NCI-H1436 (cell line): ENCODE results near the gene CLDN20.

ENCODE experiments used
- DNase-seq: peaks from one replicate; lab custom pipeline; 2025; lab: John Stamatoyannopoulos, UW

The CLDN20 gene

DNA sequence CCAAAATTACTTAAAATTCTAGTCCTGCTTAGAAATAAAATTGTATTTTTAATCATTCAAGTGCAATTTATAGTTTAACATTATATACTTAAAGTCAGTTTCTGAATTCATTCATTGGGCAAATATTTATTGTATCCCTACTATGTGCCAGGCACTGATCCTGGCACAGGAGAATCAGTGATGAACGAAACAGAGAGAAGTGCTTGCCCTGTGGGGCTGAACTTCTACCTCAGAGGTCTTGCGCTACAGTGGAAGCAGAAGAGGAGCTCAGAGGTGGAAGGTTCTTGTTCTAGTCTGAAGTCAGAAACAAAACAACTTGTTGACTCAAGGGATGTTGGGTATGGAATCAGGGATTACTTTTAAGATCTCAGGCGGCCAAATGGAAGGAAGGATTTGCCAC lies 6.0 kb downstream of the CLDN20 start:
- DNase-seq, result no peak

DNA sequence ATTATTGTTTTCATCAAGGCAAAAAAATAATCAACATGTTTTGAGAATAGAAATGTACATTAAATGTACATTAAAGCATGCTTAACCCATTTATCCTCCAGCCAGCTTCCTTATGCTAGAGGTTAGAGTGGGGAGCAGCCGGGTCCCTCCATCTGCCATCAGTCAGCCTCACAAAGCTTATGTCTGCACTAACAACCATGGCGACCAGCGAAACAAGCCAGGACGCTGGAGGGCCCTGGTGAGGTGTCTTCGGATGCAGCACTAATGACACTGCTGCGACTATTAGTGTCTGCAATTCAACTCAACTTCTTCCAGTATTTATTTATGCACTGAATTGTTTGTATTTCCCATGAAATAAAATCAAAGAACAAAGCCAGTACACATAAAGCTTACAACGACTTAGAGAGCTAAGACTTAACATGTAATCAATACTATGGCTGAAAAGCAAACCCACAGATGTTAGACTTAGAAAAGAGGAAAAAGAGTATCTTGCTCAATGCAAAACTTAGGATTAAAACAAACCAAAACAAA lies 6.8 kb downstream of the CLDN20 start:
- no peak for DNase-seq

DNA sequence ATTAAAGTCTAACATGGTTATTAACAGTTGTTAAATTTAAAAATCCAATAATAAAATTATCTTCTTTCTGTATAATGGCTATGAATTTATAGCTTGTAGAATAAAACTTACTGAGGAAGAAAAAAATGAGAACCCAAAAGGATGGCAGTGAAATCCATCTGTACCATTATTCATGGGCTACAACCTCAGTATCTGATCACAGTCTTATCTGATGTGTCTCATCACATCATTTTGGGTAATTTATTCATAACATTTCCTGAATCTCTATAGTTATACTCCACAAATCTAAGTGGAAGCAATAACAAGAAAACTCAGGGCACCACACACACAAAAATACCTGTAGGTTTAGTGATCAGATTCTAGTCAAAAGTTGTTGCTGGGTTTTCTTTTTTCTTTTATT lies 7.3 kb downstream of the CLDN20 start:
- DNase-seq, result no peak

DNA sequence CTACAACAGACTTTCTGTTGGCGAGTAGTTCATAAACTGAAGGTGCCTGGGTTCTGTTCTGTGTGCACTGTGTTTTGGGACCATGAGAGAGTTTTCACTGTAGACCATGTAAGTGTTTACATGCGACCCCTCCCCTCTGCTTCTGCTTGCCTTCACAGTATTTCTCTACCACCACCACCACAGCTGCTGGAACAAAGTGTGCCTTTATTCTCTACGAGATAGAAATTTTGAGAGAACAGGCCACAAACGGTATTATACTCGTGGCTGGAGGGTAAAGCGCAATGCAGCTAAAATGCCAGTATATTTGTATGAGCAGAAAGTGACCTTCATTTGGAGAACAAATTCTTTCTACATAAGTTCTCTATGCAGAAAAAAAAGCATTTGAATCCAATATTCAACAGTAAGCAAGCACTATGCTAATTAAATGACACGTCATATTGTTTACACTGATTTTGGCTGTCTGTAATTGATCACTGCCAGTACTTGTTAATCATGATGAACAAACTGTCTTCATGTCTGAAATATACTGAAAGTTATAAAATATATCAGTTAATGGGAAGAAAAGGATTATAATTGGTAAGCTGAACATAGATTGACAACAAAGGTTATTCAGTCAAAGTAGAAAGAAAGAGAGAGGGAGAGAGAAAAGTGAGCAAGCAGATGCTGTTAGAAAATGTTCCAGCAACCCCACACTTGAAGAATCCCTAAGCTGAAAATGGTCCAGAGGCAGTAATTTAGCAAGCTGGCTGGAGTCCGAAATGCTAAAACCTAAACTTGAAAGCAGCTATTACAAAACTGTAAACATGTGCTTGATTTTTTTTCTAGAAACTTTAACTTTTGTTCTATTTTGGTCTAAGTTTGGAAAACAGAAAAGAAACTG lies 8.8 kb downstream of the CLDN20 start:
- DNase-seq, result no peak

DNA sequence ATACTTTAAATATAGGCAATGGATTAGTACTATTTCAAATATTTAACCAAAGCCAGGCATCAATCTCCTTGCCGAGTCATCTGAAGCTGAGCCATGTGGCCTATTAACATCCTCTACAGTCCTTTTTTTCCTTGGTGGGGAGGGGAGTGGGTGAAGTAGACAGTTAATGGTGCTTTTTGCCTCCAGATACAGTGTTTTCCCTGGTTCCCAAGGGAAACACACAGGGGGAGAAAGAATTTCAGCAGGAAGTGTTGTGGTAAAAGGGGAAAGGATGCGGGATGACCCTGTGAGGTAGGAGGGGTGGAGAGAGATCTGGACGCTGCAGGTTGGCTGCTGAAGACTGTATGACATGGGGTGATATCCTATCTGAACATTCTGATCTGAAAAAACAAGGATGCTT lies 9.6 kb downstream of the CLDN20 start:
- DNase-seq, result no peak

DNA sequence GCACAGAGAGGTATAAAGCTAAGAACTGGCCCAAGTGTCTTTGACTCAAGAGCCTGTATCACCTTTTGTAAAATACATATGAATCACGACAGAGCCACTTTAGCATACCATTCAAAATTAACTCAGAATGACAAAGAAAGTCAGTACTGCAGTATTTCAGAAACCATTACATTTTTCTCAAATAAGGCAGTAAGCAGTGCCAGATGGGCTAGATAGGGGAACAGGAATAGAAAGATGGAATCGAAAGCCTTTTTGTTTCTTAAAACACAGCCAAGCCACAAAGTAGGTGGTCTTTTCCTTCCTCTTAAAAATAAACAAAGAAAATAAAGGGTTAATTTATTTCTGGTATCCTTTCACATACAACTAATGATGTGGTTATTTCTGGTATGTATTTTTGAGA lies 10.3 kb downstream of the CLDN20 start:
- DNase-seq, result no peak

DNA sequence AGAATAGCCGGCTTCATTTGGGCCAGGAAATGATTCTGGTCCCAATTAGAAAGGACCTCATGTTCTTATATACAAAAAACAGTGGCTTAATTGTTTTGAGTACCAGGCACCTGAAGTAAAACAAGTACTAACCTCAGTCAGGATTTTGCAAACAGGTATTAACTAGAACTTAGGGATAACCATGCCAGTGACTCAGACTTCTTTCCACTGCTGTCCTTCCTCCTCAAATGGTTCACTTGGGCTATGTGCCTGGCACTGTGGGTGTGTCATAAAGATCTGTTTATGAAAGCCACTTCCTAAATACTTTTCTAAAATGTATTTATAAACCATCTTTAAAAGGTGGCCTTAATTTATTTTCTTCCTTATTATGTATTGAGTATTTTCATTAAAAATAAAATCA lies 10.7 kb downstream of the CLDN20 start:
- no peak for DNase-seq

DNA sequence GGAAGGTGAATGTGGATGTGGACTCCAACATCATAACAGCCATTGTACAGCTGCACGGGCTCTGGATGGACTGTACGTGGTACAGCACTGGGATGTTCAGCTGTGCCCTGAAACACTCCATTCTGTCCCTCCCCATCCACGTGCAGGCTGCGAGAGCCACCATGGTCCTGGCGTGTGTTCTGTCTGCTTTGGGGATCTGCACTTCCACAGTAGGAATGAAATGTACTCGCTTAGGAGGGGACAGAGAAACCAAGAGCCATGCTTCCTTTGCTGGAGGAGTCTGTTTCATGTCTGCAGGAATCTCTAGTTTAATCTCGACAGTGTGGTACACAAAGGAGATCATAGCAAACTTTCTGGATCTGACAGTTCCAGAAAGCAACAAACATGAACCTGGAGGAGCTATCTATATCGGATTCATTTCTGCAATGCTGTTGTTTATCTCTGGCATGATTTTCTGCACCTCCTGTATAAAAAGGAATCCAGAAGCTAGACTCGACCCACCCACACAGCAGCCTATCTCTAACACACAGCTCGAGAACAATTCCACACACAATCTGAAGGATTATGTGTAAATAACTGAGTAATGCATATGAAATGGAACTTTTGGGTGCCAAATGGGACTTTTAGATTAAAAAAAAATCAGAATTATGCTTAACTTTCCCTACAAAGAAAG lies 12.1 kb downstream of the CLDN20 start:
- no peak for DNase-seq

DNA sequence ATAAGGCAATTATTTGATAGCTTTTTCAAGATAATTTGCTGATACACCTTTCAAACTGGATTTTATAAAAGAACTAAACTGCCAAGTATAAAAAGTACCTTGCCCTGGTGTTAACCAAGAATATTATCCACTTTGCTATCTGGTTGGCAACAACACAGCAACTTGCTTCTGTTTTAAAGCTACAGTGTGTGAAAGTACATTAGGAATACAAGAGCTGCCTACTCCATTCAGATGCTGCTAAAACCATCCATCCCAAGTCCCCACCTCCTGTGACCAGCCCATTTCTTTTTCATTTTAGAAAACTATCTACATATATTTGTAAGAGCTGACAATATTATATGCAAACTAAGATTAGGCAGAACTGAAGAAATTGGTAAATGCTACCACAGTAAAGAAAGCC lies 12.8 kb downstream of the CLDN20 start:
- DNase-seq, result no peak

DNA sequence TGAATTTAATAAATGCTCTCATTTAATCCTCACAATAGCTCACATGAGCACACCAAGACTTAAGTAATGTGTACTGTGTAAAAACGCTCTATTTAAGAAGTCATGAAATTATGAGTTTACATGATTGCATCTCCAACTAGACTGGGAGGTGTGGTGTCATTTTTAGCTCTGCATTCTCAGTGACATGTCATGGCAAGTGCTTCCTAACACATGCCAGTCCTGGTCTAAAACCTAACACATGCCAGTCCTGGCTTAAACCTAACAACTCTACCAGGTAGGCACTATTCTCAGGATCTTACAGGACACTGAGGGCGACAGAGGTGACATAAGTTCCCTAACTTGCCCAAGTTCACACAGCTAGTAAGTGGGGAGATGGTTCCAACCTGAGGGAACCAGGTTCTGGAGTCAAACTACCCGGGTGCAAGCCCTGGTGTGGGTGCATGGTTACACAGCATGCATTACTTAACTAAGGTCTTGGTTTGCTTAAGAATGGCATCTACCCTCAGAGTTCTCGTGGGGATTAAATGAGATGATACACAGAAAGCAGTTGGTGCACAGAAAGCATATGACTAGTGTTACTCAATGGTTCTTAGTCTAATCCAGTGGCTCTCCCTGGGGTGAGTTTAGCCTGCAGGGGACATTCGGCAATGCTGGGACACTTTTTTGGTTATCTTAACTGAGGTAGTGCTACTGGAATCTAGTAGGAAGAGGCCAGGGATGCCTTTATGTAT lies 14.7 kb downstream of the CLDN20 start:
- DNase-seq, result no peak

DNA sequence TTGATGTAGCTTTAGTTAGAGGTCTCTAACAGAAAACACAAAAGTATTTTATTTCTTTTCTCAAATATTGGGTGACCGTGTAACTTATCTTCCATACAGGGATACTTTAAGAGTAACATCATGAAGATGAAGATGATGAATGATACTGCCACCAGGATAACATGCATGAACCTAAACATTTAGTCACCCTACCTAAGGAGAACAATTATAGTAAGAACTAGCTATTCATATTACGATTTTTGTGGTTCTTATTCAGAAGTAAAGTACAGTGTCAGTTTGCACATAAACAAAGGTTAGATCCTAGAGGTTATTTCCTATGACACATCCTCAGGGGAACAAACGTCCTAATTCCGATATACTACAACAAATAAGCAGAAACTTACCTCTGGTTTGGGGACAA lies 21.0 kb downstream of the CLDN20 start:
- no peak for DNase-seq

DNA sequence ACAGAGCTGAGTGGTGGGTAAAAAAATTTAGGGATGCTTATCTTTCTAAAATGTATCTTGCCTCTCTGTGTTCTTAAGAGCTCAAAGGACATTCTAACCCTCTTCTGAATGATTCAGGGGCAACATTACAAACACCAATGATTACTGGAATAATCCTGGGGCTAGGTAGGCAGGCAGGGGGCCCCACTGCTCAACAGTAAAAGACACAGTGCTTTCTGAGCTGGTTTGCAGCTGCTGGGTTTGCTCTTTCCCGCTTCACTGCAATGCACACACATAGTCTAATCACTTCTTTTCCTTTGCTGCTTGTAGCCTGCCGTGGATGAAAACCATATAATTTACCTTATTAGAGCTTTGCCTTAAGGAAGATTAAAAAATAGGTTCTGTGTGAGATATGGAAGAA lies 23.9 kb downstream of the CLDN20 start:
- no peak for DNase-seq

DNA sequence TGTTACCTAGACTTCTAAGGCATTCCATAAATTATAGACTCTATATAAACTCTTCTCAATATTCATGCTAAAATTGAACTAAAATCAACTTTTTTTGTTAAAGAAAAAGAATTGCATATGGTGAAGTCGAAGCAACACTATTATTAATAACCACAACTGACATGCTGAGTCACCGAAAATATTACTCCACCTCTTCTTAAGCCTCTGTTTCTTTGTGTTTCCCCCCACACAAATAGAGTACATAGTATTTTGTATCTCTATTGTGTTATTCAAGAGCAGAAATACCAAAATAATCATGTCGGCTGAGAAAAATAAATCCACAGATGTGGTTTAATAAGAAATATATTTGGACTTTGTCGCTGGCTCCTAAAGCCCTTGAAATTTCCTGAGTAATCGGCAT lies 26.7 kb downstream of the CLDN20 start:
- no peak for DNase-seq

DNA sequence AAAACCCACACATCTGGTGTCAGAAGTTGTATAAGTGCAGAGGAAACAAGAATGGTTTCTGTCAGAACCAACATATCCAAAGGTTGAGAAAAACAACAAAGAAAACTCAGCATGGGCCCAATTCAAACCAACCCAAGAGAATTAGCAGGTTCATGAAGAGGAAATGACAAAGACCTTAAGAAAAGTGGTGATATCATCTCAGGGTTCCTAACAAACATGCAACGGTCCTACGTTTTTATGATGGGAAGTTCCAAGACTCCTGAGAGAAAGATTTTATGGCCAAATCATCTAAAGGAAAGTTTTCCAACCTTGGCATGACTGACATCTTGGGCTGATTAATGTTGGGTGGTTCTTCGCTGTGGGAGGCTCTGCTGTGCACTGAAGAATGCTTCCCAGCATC lies 27.5 kb downstream of the CLDN20 start:
- DNase-seq, result no peak

DNA sequence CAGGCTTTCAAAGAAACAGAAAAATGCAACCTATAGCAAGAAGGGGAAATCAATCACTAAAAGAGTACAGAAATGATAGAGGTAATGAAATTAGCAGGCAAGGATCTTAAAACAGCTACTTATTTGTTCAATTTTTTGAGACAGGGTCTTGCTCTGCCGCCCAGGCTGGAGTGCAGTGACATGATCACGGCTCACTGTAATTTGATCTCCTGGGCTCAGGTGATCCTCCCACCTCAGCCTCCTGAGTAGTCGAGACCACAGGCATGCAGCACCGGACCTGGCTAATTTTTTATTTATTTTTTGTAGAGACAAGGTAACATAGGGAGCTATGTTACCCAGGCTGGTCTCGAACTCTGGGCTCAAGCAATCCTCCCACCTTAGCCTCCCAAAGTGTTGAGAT lies 28.9 kb downstream of the CLDN20 start:
- DNase-seq, result no peak

DNA sequence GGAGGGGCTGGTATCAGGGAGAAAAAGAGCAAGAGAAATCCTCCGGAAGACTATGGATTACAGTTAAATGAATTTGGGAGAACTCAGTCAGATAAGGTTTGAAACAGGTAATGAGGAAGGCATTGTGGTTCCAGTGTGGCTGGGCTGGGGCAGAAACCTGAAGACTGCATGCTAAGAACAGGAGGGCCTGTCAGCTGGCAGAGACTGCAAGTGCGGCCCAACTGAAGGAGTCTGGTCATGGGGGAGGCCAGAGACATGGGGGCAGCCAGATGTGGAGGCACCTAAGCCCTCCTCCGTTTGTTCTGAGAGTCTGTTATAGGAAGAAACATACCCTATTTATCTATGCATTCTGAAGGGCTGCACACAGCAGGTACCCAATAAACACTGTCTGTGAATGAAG lies 33.9 kb downstream of the CLDN20 start:
- DNase-seq, result no peak

DNA sequence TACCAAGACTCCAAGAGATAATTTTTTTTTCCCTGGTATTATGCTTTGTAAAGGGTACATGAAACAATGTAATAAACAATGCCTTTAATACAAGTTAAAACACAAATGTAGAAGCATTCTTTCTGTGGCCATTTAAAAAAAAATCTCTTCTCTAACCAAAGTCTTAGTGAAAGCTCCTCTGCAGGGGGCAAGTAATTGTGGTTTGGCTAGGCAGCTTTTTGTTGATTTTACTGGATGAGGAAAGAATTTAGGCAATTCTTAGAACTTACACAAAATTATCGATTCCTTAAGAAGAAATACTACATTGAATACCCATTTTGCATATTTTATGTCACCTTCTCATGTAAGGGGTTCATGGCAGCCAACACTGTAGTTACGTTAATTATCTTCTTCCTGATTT lies 38.1 kb downstream of the CLDN20 start:
- DNase-seq, result no peak

DNA sequence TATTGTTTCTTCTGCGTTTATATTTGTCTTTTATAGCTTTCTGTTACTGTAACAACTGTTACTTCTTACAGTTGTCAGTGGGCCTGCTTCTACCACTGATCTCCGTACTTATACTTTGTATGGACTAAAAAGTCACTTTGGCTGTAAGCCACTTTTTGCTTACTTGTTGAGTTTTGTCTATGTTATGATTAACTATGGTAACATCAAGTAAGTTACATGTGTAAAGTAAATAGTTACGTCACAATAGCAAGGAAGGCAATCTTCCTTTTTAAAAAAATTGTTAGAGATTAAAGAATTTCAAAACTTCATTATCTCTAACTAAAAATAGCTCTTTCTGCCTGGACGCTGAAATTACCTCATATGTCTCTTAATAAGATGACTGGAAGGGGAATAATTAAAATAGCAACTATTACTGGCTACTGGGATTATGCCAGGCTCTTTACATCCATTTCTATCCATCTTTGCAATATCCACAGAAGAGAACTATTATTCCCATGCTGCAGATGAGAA lies 39.6 kb downstream of the CLDN20 start:
- no peak for DNase-seq

DNA sequence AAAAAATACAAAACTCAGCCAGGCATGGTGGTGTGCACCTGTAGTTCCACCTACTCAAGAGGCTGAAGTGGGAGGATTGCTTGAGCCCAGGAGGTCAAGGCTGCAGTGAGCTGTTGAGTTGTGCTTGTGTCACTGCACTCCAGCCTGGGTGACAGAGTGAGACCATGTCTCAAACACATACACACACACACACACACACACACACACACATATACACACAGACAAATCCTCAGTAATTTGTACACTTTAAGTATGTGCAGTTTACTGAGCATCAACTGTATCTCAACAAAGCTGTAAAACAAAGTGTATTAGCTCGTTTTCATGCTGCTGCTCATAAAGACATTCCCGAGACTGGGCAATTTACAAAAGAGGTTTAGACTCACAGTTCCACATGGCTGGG lies 43.1 kb downstream of the CLDN20 start:
- no peak for DNase-seq

DNA sequence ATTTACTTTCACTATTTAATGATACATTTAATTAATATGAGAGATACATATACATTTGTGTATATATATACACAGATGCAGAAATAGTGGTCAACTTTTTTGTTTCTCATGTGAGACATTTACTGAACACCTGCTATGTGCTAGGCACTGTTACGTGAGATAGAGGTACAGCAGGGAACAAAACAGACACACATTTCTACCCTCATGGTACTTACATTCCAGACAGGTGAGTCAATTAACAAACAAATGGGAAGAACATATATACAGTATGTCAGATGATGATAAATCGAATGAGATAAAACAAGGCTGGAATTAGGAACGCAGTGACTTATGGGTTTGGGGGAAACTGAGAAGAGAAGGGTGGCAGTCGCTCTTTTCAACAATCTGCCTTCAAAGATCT lies 45.3 kb downstream of the CLDN20 start:
- no peak for DNase-seq

DNA sequence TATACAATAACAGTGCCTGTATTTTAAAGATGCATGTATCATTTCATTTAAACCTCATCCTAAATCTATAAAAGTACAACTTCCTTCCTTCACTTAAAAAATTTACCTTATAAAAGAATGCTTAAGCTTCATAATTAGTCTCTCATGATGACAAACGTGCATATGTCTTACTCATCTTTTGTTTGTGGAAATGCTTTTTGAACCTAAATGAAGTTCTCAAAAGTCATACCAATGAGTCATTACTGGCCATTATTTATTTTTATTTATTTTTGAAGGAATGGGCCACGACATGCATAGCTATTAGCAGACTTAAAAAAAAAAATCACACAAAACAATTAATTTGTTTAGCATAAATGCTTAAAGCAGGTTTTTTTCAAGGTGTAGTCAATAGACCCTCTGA lies 46.8 kb downstream of the CLDN20 start:
- no peak for DNase-seq

DNA sequence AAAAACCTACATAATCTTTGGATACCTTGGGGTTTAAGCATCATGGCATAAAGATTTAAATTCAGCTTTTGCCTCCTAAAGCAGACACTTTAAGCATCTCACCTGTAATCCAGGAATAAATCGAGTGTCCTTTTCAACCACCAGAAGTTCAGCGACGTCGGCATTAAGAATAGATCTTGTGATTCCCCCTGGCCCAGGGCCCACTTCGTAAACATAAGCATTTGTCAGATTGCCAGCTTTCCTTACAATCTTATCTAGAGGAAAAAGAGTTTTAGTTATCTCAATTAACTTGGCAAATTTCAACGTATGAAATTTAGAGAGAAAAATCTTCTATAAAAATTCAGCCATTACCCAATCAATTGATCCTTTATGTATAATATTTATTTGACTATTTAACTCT lies 47.3 kb downstream of the CLDN20 start:
- DNase-seq, result no peak

DNA sequence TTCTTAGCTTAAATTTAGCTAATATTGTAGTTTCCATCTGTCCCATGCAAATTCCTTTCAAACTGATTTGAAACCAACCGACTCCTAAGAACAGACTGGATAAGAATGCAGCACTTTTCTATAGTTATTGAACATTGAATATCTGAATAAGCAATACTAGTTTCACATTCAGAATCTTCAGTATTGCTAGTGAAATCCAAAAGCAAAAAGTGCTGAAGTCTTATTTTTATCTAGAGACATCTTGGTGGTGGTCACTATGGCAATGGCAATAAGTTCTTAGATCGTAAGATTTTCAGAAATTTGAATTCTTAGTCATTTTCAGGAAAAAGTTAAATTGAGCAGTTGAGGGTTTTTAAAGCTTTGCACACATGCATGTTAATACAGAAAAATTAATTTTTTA lies 47.8 kb downstream of the CLDN20 start:
- no peak for DNase-seq
